ENCODE data around the gene ZNF534. TPM values are rescaled to one million over a fixed set of nuclear protein-coding genes. Genes with fewer than 3 reads are reported as not detected.

The ZNF534 gene
- polyA plus RNA-seq: not detected

DNA sequence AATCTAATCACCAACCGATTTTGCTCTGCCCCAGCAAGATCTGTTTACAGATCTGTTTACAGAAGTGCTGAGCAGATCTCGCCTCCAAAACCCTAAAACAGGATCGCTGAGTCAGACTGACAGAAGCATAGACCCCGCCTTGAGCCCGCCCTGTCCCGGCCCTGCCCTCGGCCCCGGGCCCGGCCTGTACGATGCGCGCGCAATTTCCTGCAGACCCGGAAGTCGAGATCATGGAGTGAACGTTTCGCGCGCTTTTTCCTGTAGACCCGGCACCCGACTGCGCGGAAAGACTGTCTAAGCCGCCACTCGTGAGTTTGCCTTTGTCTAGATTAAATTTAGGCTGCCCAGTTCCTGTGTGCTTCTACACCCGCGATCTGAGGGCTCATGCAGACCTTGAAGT is at the start of gene ZNF534:
TSS of gene ZNF534 (plus strand) at position 212 of the 400 bp plus-strand sequence. CDS start 2,327 bp downstream, outside the sequence.
- Mint-ChIP-seq H3K9me3 (peaks cover 21 to 77% (median 64%) of the 10 kb centered on the region in 6 donors), H3K27ac (no peak within 1 kb of the TSS), H3K27me3 (ENCODE audit: low read depth in 3 of 3) (peaks cover 0 to 5% (median 0%) of the 10 kb centered on the region in 3 donors), H3K4me1 (no peaks in the 10 kb centered on the region), H3K4me3 (no peak within 1 kb of the TSS), H3K36me3 (peaks cover 11 to 22% (median 22%) of the 10 kb centered on the region in 3 donors)
- DNase-seq: no peak

DNA sequence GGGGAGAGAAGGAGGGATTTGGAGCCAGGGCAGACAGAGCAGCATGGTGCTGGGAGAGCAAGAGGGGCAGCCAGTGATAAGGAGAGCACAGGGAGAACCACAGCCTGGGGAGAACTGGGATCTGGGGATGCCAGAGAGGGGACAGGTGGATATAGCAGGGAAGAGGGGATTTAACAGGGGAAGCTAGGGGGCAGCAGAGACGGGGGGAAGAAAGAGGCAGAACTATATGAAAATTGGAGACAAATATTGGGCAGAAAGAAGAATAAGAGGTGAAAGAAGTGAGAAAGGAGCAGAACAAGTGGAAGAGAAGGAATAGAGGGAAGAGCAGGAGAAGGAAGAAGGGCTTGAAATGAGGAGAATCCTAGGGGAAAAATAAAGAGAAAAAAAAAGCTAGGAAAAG is 37.8 kb upstream of the ZNF534 start:
- H3K36me3 Mint-ChIP-seq: peaks cover 30 to 42% (median 39%) of the 10 kb centered on the region in 3 donors
- DNase-seq: no peak
- H3K4me3 Mint-ChIP-seq: no peak overlapping the region
- peak overlapping the region in 1 of 6 donors; percentile 21 for H3K27ac Mint-ChIP-seq
- peaks cover 0 to 2% of the 10 kb centered on the region in 2 donors for H3K4me1 Mint-ChIP-seq
- peaks cover 31 to 85% (median 67%) of the 10 kb centered on the region in 6 donors for H3K9me3 Mint-ChIP-seq
- peaks cover 0 to 4% (median 3%) of the 10 kb centered on the region in 3 donors for H3K27me3 Mint-ChIP-seq (ENCODE audit: low read depth in 3 of 3)

GRCh38 chr19:52397310-52398080 is 31.5 kb upstream of the ZNF534 start, which contains the start of gene ZNF528:
TSS of gene ZNF528 (plus strand) at chr19:52397849. CDS start at chr19:52402014, 4,165 bp downstream.
- H3K4me1 Mint-ChIP-seq: peaks cover 24 to 32% of the 10 kb centered on the region in 2 donors
- peaks cover 43 to 76% (median 71%) of the 10 kb centered on the region in 3 donors for H3K36me3 Mint-ChIP-seq
- peaks cover 3 to 10% (median 8%) of the 10 kb centered on the region in 3 donors for H3K27me3 Mint-ChIP-seq (ENCODE audit: low read depth in 3 of 3)
- H3K9me3 Mint-ChIP-seq: peaks cover 20 to 46% (median 27%) of the 10 kb centered on the region in 6 donors
- peak within 1 kb of the TSS; percentile 86 to 94 (median 92) for H3K27ac Mint-ChIP-seq
- peak within 1 kb of the TSS; percentile 84 to 95 (median 94) for H3K4me3 Mint-ChIP-seq
- DNase-seq: peak; percentile 91 to 94 (median 93)

DNA sequence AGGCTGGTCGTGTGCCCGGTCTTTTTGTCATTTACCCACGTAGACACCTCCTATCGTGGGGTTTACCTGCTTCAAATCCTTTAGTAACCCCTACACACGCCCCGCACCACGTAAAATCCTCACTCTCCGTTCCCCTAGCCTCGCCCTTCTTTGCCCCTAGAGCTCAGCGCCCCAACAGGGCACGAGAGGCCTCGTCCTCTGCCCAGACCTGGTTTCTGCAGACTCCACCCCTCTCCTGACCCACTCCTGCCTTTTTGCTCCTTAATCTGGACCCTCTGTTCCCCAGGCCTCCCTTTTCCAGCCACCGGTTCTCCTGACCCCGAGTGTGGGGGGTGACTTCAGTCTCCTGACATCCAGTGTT is 30.9 kb upstream of the ZNF534 start:
- H3K9me3 Mint-ChIP-seq: peaks cover 20 to 41% (median 26%) of the 10 kb centered on the region in 6 donors
- peaks cover 24 to 32% of the 10 kb centered on the region in 2 donors for H3K4me1 Mint-ChIP-seq
- no peak for DNase-seq
- H3K4me3 Mint-ChIP-seq: peak overlapping the region; percentile 84 to 95 (median 94)
- H3K27me3 Mint-ChIP-seq (ENCODE audit: low read depth in 3 of 3): peaks cover 3 to 10% (median 8%) of the 10 kb centered on the region in 3 donors
- peak overlapping the region; percentile 86 to 94 (median 92) for H3K27ac Mint-ChIP-seq
- H3K36me3 Mint-ChIP-seq: peaks cover 45 to 79% (median 71%) of the 10 kb centered on the region in 3 donors

DNA sequence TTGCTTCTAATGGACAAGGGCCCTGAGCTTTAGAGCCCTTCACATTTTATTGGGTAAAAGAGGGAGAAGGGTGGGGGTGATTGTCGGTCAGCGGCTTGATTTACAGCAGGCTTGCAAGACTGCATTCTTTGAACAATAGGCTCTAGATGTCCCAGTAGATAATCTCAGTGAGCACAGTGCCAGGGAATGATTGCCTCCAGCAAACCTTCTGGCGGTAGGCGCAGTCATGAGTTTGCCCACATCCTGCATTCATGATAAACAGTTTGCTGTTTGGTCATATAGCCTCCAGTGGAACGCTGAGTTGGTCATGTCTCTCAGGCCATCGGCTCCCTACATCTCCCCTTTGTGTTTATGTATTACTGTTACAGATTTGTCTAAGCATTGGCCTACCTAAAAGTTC is 18.7 kb upstream of the ZNF534 start:
- no peak overlapping the region for H3K27ac Mint-ChIP-seq
- H3K4me3 Mint-ChIP-seq: no peak overlapping the region
- DNase-seq: no peak
- H3K36me3 Mint-ChIP-seq: peaks cover 77 to 88% (median 84%) of the 10 kb centered on the region in 3 donors
- H3K4me1 Mint-ChIP-seq: peaks cover 0 to 2% of the 10 kb centered on the region in 2 donors
- peaks cover 28 to 76% (median 57%) of the 10 kb centered on the region in 6 donors for H3K9me3 Mint-ChIP-seq
- peaks cover 0 to 3% (median 0%) of the 10 kb centered on the region in 3 donors for H3K27me3 Mint-ChIP-seq (ENCODE audit: low read depth in 3 of 3)

- Mint-ChIP-seq H3K4me1 (peaks cover 0 to 2% of the 10 kb centered on the region in 2 donors), H3K36me3 (peaks cover 41 to 46% (median 43%) of the 10 kb centered on the region in 3 donors), H3K27me3 (ENCODE audit: low read depth in 3 of 3) (peaks cover 0 to under 1% (median under 1%) of the 10 kb centered on the region in 3 donors), H3K27ac (no peak overlapping the region), H3K4me3 (no peak overlapping the region), H3K9me3 (peaks cover 24 to 95% (median 87%) of the 10 kb centered on the region in 6 donors)
- no peak for DNase-seq
Observed at GRCh38 chr19:52415711-52416110, 13.2 kb upstream of the ZNF534 start.

- Mint-ChIP-seq H3K9me3 (peaks cover 45 to 91% (median 74%) of the 10 kb centered on the region in 6 donors), H3K4me1 (no peaks in the 10 kb centered on the region), H3K27ac (no peak overlapping the region), H3K36me3 (peaks cover 9 to 14% (median 14%) of the 10 kb centered on the region in 3 donors), H3K27me3 (ENCODE audit: low read depth in 3 of 3) (peaks cover 0 to 8% (median 2%) of the 10 kb centered on the region in 3 donors), H3K4me3 (no peak overlapping the region)
- no peak for DNase-seq
Observed at GRCh38 chr19:52442179-52442578, 13.2 kb downstream of the ZNF534 start.

DNA sequence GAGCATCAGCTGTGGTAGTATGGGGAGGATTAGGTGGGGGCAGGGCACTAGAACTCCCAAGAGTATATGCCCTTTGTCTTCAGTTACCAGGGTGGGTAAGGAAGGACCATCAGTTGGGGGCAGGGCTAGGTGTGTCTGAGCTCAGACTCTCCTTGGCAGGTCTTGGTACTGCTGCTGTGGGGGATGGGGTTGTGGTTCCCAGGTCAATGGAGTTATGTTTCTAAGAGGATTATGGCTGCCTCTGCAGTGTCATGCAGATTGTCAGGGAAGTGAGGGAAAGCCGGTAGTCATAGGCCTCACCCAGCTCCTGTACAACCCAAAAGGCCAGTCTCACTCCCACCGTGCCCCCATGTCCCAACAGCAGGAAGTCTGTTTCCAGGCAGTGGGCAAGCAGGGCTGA is 15.6 kb downstream of the ZNF534 start:
- Mint-ChIP-seq H3K27ac (no peak overlapping the region), H3K9me3 (peaks cover 40 to 88% (median 74%) of the 10 kb centered on the region in 6 donors), H3K36me3 (peaks cover 4 to 19% (median 11%) of the 10 kb centered on the region in 3 donors), H3K4me3 (no peak overlapping the region), H3K27me3 (ENCODE audit: low read depth in 3 of 3) (peaks cover 7 to 10% (median 8%) of the 10 kb centered on the region in 3 donors), H3K4me1 (no peaks in the 10 kb centered on the region)
- no peak for DNase-seq

- H3K27me3 Mint-ChIP-seq (ENCODE audit: low read depth in 3 of 3): peaks cover 12 to 28% (median 22%) of the 10 kb centered on the region in 3 donors
- DNase-seq: no peak
- peaks cover 35 to 56% (median 51%) of the 10 kb centered on the region in 3 donors for H3K36me3 Mint-ChIP-seq
- peak overlapping the region in 1 of 6 donors; percentile 7 for H3K27ac Mint-ChIP-seq
- H3K4me3 Mint-ChIP-seq: peak overlapping the region in 3 of 5 donors; percentile 51 to 69 (median 67)
- peaks cover 26 to 38% of the 10 kb centered on the region in 2 donors for H3K4me1 Mint-ChIP-seq
- H3K9me3 Mint-ChIP-seq: peaks cover 58 to 91% (median 86%) of the 10 kb centered on the region in 6 donors
Observed at GRCh38 chr19:52451241-52451640, 22.3 kb downstream of the ZNF534 start.

DNA sequence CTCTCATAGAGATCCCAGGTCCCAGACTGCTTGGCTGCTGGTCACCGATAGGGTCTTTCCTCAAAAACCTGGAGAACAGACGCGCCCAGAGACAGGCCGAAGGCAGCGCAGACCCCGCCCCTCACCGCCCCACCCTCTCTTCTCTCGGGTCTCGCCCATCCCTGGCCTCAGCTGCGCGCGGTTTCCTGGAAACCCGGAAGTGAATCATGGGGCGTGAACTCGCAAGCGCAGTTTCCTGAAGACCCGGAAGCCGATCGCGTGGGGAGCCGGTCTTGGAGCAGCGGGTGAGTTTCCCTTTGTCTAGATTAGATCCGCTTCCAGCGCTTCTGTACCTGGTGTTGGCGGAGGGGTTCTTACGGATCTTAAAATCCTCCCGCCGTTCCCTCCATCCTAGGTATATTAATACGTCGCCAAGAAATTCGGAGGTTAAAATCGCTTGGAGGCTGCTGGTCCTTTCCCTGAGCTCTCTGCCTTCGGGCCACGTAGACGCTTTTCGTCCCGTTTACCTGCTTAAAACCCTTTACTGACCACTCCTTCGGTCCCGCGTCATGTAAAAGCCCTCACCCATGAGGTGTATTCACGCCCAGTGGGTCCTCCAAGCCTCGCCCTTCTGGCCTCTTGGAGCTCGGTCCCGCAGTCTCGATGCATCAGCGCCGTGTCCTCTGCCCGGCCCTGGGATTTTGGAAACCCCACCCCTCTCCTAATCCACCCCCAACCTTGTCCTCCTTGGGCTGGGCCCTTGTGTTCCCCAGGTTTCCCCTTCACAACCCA is 24.6 kb downstream of the ZNF534 start, which contains the start of gene ZNF578:
TSS of gene ZNF578 (plus strand) at position 230 of the 771 bp plus-strand sequence. CDS start 48,293 bp downstream, outside the sequence.
- H3K4me3 Mint-ChIP-seq: peak within 1 kb of the TSS; percentile 90 to 94 (median 92)
- peaks cover 57 to 66% (median 65%) of the 10 kb centered on the region in 3 donors for H3K36me3 Mint-ChIP-seq
- peaks cover 12 to 26% (median 20%) of the 10 kb centered on the region in 3 donors for H3K27me3 Mint-ChIP-seq (ENCODE audit: low read depth in 3 of 3)
- DNase-seq: peak; percentile 63 to 77 (median 70)
- H3K9me3 Mint-ChIP-seq: peaks cover 64 to 98% (median 91%) of the 10 kb centered on the region in 6 donors
- peaks cover 27 to 38% of the 10 kb centered on the region in 2 donors for H3K4me1 Mint-ChIP-seq
- H3K27ac Mint-ChIP-seq: peak within 1 kb of the TSS; percentile 65 to 87 (median 78)

- Mint-ChIP-seq H3K27me3 (ENCODE audit: low read depth in 3 of 3) (no peaks in the 10 kb centered on the region), H3K4me3 (no peak overlapping the region), H3K36me3 (peaks cover 37 to 52% (median 47%) of the 10 kb centered on the region in 3 donors)
Observed at GRCh38 chr19:52464798-52465470, 36.0 kb downstream of the ZNF534 start.

GRCh38 chr19:52473655-52474350 is 44.9 kb downstream of the ZNF534 start:
- H3K36me3 Mint-ChIP-seq: peaks cover 17 to 49% (median 38%) of the 10 kb centered on the region in 3 donors
- no peak for DNase-seq
- no peak overlapping the region for H3K27ac Mint-ChIP-seq
- no peak overlapping the region for H3K4me3 Mint-ChIP-seq
- peaks cover 0 to 2% (median 2%) of the 10 kb centered on the region in 3 donors for H3K27me3 Mint-ChIP-seq (ENCODE audit: low read depth in 3 of 3)
- peaks cover 71 to 97% (median 96%) of the 10 kb centered on the region in 6 donors for H3K9me3 Mint-ChIP-seq
- peaks cover 0 to 2% of the 10 kb centered on the region in 2 donors for H3K4me1 Mint-ChIP-seq

More at GRCh38 chr19:52464798-52465470, 36.0 kb downstream of the ZNF534 start:
- Mint-ChIP-seq H3K4me1 (no peaks in the 10 kb centered on the region), H3K9me3 (peaks cover 38 to 94% (median 88%) of the 10 kb centered on the region in 6 donors), H3K27ac (no peak overlapping the region)
- no peak for DNase-seq
